ENCODE measurements around the gene MEGF6. TPM values are rescaled to one million over a fixed set of nuclear protein-coding genes. Genes with fewer than 3 reads are reported as not detected.

The MEGF6 gene
- polyA plus RNA-seq, 12 donors = 6.0 to 59.7 (median 11.5) TPM; not detected in 1

- DNase-seq = no peak
Observed at GRCh38 chr1:3460672-3461131, 150.6 kb downstream of the MEGF6 start.

- DNase-seq = no peak
Observed at GRCh38 chr1:3459940-3460671, 151.2 kb downstream of the MEGF6 start.

DNA sequence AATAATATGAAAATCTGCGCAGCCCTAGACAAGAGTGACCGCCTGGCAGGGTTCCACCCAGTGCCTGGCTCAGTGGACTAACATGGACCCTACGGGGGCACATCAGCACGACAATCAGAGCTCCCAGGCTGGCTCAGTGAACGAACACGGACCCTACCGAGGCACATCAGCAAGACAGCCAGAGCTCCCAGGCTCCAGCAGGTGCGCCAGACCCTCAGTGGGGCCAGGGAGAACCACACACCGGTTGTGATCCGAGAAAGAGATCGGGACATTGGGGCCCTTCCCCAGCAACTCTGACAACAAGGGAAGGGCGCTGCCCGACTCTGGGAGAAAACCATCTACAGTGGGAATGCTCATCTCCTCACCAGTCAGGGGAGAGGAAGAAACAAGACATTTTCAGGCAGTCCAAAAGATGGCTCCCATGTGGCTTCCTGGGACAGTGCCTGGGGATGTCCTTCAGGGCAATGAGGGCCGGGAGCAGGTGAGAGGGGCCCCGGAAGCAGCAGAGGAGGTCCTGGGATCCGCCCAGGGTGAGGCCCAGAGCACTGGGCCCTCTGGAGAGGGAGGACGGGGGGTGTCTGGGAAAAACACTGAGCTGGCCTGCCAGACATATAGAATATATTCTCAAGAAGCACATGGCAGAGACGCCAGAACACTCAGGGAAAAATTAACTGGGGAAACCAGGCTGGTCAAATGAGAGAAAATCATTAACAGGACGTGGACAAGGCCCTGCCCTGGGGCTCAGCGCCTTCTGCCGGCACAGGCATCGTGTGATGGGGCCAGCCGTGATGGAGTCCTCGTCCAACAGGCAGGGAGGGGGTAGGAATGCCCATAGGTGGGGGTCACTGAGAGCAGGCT is 152.0 kb downstream of the MEGF6 start:
- DNase-seq = no peak

DNA sequence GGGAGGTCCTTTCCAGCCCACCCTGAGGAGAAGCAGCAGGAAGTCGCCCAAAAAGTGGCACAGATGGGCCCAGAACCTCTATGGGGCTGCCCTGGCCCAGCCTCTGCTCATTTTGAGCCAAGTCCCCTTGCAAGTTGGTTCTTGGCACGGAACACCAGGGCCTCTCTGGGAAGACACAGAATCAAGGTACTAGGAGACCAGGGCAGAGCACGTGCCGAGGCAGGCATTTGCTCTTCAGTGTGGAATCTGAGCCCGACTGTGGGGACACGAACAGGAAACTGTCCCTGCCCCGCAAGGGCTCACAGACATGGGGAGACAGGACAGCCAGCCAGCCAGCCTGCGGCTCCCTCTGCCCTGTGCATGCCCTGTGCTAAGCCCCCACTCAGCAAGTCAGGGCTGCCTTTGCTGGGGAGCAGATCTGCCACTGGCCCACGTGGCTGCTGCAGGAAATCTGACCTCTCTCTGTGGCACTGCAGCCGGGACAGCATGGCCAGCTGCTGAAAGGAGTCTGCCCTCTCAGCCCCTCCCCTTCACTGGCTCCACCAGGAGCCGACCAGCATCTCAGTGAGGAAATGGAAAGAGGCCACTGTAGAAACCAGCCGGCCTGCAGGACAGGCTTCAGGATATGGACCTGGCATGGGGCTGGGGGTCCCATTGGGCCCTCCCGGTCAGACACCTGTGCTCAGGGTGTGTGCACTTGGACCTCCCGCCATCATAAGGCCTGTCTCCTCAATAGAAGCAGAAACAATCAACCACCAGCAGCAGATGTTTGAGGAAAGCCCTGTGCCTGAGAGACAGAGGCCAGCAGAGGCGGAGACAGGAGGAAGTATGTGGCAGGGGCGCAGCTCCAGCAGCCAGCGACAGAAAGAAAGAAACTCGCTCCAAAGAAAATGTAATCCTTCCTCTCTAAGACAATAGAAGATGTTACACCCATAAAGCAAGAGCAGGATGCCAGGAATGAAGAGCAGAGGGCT is 153.1 kb downstream of the MEGF6 start:
- no peak for DNase-seq

DNA sequence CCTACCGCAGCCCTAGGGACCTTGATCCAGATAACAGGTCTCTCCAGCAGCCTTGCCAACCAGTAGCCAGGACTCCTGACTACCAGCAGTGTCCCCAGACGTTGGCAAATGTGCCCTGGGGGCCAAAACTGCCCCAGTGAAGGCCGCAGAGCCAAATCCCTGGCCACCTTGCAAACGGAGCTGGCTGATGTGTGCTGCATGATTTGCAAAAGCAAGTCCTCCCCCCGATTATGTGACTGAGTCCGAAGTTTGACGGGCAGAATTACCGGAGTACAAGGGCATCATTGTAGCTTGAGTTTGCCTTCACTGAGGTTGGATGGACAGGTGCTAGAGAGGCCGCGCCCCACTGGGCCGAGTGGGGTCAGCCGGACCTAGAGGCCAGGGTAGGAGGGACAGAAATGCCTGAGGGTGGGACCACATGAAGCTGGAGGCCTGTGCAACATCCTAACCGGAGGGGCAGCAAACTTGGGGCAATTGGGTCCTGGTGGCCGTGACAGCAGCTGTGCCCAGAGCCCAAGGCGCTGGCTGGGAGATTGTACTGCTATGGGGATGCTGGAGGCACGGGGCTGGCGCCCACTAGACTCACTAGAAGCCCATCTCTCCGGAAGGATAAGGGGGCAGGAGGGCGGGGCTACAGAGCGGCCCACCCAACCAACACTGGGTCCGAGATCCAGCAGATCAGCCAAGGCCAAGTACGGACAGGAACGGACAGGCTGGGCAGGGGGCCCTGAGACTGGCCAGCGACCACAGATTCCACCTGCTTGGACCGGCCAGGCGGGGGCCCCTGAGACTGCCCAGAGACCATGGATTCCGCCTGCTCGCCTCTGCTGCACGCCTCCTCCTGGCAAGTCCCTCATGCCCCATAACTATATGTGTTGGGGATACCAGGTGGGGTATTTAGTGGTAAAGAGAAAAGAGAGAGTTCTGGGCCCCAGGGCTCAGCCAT is 154.1 kb downstream of the MEGF6 start:
- no peak for DNase-seq

DNA sequence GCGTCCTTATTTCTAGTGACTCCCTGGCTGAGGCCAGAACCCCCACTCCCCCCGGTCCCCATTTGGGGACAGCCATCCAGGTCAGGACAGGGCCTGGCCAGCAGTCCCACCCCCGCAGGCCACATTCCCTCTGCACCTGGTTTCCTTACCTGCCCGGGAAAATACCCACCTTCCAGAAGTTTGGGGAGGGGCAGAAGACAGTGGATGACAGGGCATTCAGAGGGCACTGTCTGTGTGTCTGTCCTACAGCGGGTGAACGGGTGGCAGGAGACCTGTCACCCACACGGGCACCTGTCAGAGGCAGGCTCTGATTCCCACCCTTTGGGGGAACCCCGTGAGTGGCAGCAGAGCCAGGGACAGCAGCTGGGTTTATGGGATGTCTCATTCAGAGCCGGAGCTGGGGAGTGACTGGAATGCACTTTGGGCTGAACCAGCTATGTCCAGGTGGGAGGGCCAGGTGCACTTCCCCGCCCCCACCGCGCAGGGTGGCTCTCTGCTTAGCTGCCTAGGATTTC is 154.8 kb downstream of the MEGF6 start:
- DNase-seq = no peak

DNA sequence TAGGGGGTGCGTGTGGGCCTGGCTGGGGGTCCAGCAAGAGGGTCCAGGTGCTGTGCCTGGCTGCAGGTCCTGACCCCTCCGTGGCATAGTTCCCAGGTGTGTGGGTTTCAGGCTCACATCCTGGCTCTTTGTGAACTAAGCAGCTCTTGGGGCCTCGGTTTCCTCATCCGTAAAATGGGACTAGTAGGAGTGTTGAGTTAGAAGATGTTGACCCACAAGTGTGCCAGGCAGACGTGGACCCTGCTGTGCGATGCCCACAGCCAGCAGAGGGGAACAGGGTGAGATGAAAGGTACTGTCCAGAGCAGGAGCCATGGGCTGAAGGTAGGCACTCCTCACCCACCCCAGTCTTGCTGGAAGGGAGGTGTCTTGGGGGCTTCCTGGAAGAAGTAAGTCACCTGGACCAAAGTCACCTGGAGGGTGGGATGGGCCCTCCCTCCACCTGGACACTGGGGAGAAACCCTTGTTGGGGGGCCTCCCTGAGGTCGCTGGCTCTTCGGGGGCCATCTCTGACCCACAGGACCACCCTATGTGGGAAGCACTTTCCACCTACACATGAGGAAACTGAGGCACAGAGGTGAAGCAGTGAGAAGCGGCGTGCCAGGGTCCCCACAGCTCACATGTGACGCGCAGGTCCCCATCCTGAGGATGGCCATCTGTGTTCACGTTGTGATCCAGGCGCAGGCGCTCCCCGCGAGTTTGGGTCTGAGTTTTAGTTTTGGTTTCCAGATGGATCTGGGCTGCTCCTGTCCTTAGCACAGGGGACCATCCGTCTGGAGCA is 155.4 kb downstream of the MEGF6 start:
- DNase-seq = no peak

DNA sequence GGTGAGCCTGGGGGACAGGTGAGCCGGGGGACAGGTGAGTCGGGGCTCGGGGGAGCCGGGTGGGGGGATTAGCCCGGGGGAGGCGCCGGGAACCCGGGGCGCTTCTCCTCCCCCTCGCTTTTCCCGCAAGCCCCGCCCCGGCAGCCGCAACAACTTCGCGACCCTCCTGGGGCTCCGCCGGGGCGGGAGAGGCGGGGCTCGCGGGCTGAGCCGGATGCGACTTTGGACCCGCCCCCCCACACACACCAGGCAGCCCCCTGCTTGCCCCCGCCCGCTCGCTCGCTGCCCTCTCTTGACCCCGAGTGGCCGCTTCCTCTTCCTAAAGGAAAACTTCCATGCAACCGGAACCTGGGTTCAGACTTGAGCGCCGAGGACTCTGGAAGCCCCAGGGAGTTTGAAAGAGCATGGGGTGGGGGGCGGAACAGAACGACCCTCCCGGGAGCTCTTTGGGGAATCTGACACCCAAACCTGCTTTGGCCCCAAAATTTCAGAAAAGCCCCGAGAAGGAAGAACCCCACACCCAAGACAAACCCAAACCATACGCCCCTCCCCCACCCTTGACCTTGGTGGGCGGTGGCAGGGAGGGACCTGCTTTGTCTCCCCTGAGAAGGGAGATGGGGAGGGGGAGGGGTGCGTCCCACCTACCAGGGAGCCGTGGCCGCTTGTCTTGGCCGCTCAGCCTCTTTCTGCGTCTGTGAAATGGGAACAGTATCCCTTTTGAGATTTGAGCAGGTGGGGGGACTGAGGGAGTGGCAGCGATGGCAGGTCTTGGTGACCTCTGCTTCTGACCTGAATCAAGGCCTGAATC is 156.3 kb downstream of the MEGF6 start:
- DNase-seq = no peak

DNA sequence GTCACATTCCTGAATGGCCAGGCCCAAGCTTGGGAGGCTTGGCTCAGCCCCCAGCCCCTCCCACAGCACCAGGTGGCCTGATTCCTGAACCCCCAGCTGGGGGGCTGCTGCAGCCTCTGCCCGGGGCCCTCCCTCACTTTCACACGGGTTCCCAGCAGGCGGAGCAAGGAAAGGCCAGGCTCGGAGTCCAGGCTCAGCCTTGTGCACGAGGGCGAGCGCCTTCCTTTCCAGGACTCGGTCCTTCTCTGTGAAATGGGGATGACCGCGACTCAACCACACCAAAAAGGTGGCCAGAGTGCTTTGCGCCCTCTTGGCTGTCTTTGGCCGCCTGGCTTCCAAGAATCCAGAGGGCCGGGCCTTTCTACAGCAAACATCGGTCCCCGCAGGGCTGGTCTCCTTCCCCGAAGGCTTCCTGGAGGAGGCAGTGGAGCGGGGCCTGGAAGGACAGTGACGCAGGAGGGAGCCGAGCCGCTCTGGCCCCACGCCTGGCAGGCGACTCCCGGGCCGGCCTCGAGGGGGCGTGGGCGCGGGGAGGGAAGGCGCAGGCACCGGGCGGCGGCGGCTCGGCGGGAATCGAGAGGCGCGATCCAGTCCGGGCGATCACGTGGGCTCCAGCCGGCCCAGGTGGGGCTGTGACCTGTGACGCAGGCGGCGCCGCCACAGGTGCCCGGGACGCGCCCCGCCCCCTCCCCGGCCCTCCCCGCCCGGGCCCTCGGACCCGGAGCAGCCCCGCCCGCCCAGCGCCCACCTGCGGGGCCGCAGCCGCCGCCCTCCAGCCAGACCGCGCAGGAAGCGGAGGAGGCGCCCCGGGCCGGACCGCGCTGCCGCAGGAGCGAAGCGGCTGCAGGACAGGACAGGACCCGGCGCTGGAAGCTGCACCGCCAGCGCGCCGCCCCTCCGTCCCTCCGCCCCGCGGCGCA is 157.2 kb downstream of the MEGF6 start, which contains the start of gene ARHGEF16:
Gene ARHGEF16, plus strand, starts transcription at position 775 of the 920 bp plus-strand sequence. CDS start 8,420 bp downstream, outside the sequence.
- DNase-seq = no peak

DNA sequence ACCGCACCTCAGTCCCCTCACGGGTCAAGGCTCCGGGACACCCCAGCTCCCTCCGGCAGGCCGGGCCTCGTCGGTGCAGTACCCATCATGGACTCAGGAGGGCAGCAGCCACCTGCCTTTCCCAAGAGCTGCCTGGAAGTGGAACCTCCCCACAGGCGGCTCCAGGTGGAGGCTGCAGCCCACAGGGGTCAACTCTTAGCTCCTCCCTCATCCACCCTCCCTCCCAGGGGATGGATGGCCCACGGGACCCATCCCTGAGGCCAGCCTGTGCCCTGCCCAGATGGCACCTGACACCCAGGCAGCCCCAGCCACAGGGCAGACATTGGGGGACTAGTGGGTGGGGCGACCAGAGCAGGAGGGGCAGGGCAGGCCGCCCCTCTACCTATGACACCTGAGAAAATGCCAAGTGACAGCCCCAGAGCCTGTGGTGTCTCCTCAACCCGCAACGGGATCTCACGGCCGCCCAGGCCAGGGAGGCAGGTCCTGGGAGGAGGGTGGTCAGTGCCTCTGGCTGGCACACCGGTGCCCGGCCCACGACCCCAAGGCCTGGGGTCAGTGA is 158.0 kb downstream of the MEGF6 start:
- DNase-seq = peak; percentile 60

GRCh38 chr1:3452866-3453175 is 158.5 kb downstream of the MEGF6 start:
- no peak for DNase-seq

- no peak for DNase-seq
Observed at GRCh38 chr1:3451994-3452865, 159.1 kb downstream of the MEGF6 start.

DNA sequence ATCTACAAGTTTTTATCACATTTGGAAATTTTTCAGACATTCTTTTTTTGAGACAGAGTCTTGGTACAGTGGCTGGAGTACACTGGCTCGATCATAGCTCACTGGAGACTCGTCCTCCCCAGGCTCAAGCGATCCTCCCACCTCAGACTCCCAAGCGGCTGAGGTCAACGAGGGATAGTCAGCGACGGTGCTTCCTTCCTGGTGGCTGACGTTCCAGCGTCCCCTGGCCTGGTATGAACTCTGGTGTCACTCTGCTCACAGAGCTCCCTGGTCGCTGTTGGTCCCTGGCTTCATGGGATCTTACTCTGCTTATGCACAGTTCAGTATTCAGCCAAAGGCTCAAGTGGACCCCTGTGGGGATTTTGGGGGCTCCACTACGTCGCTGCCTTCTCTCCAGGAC is 160.3 kb downstream of the MEGF6 start:
- no peak for DNase-seq

GRCh38 chr1:3450202-3450863 is 161.0 kb downstream of the MEGF6 start:
- DNase-seq = no peak

GRCh38 chr1:3444736-3445135 is 166.6 kb downstream of the MEGF6 start:
- no peak for DNase-seq

GRCh38 chr1:3444298-3444697 is 167.0 kb downstream of the MEGF6 start:
- no peak for DNase-seq

All from muscle of arm (tissue), 12 donors.